ENCODE measurements around the gene HSPD1.

DNA sequence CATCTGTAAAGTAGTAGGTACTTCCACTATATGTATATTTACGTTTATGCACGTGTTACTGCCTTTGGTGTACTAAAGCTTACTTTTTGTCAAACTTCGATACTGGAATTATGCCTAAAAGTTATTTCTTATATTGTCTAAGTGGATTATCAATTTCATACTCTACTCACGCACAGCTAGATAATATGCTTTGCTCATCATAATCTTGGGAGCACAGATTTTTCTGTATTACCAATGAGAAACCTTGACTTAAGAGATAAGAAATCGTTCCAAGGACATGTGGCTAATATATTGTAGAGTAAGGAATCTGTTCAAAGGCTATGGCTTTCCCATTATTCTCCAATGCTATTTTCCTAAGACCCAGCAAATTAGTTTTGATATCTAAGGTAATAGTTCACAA is 7.0 kb upstream of the HSPD1 start:
- no peak for TF ChIP-seq EP300 (IDR thresholded peaks at IDR 0.05; ENCODE audit: low read depth)
- TF ChIP-seq POLR2A (IDR thresholded peaks at IDR 0.05), result no peak
- TF ChIP-seq, protein P1, sequence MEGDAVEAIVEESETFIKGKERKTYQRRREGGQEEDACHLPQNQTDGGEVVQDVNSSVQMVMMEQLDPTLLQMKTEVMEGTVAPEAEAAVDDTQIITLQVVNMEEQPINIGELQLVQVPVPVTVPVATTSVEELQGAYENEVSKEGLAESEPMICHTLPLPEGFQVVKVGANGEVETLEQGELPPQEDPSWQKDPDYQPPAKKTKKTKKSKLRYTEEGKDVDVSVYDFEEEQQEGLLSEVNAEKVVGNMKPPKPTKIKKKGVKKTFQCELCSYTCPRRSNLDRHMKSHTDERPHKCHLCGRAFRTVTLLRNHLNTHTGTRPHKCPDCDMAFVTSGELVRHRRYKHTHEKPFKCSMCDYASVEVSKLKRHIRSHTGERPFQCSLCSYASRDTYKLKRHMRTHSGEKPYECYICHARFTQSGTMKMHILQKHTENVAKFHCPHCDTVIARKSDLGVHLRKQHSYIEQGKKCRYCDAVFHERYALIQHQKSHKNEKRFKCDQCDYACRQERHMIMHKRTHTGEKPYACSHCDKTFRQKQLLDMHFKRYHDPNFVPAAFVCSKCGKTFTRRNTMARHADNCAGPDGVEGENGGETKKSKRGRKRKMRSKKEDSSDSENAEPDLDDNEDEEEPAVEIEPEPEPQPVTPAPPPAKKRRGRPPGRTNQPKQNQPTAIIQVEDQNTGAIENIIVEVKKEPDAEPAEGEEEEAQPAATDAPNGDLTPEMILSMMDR (IDR thresholded peaks at IDR 0.05), result no peak
